Mesodermal cell (in vitro differentiated cells): ENCODE results near the gene LGALS9.
"Not testable (repeated sequence)": the region's sequence is repeated elsewhere in the genome, so short reads cannot be mapped to it uniquely, and the experiment has no call there.

Source experiments
- H3K27ac ChIP-seq: 2 replicates; pipeline ENCODE4 v1.7.0; 2013; ENCODE audit warnings: mild to moderate bottlenecking, low read depth, low read length, moderate library complexity; ENCODE audit not compliant: severe bottlenecking
- H3K36me3 ChIP-seq: 2 replicates; pipeline ENCODE4 v1.7.1; 2013; ENCODE audit warnings: mild to moderate bottlenecking, low read length, moderate library complexity; ENCODE audit not compliant: control insufficient read depth, insufficient read depth
- H3K4me1 ChIP-seq: one replicate; pipeline ENCODE4 v1.7.1; 2013; ENCODE audit warnings: mild to moderate bottlenecking, low read length; ENCODE audit not compliant: insufficient read depth, control insufficient read depth, poor library complexity, severe bottlenecking
- H3K4me3 ChIP-seq: 2 replicates; pipeline ENCODE4 v1.7.0; 2013; ENCODE audit warnings: low read length, control low read depth, mild to moderate bottlenecking; ENCODE audit not compliant: insufficient read depth, poor library complexity, severe bottlenecking; ENCODE audit errors: extremely low read depth
- H3K9me3 ChIP-seq: 2 replicates; pipeline ENCODE4 v1.7.1; 2013; ENCODE audit warnings: mild to moderate bottlenecking, low read length, moderate library complexity; ENCODE audit not compliant: control insufficient read depth
- WGBS, 2 experiments: methylation state at CpG; one replicate each; pipeline ENCODE4 v1.1.5; 2013; ENCODE audit warnings: missing lambda C conversion rate in 2 of 2; ENCODE audit not compliant: insufficient coverage in 2 of 2; 5-methylcytosine and 5-hydroxymethylcytosine counted together

The LGALS9 gene

DNA sequence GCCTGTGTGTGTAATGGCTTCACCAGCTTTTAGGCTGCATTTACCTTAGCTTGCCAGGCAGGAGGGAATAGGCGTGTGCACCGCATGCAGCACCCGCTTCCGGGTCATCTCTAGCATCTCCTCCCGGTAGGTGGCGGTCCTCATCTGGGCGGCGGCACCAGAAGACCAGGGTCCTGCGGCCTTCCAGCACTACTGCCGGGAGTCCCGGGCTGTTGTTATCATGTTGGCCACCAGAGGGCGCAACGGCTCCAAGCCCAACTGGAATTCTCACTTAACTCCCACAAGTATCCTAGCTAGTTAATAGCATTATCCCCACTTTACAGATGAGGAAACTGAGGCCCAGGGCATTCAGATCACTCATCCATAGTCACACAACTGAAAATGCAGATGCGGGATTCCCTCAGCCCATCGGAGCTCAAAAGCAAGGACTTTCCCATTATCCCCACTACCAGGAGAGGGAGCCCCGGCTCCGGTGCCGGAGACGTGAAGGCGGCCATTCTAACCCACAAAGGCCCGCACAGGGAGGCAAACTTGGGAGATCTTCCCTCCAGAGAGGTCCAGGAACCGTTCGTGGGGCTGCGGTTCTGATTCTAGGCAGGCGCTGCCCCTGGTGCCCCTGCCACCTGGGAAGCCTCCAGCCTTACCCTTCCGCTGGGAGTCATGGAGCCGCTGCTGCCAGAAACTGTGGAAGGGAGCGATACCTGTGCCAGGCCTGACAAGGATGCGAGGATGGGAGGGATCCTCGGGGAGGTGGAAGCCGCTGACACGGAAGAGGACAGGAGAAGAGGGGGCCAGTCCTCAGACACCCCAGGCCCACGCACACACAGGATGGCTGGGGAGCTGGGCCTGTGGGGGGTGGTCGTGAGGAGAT, 23.9 kb downstream of the LGALS9 start:
- H3K4me1 ChIP-seq = no peaks in the 10 kb centered on the region
- 37 to 42% methylated on average over 22 to 28 of the region's 34 CpGs for WGBS, 2 experiments
- no peaks in the 10 kb centered on the region for H3K9me3 ChIP-seq
- no peak overlapping the region for H3K4me3 ChIP-seq
- H3K36me3 ChIP-seq = no peaks in the 10 kb centered on the region
- H3K27ac ChIP-seq = no peak overlapping the region

DNA sequence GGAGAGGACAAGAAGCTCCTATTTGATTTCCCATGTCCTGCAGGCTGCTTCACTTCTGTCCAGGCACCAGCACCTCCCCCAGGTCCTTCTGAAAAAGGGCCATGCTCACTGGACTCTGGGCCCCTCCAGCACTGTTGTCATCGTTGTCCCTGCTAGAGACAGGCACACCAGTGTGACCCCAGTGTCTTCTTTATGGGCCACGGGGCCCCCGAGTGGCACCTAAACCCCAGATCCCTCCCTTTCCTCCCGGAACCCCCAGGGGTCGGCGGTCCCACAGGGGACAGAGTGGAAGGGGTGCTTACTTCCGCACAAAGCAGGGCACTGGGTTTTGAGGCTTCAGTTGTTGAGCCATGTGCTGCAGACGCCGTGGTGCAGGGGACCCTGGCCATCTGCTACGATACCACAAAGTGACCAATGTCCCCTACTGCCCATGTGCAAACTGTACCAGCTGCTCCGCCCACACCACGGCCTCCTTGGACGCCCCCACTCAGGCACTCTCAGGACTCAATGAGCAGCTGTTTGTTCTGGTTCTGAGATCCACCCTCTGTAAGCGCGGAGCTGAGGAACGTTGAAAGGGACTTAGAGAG, 24.6 kb downstream of the LGALS9 start:
- not testable (repeated sequence) for H3K9me3 ChIP-seq, H3K36me3 ChIP-seq, H3K27ac ChIP-seq, H3K4me3 ChIP-seq, H3K4me1 ChIP-seq
- 87 to 96% methylated on average over 10 to 15 of the region's 16 CpGs for WGBS, 2 experiments

DNA sequence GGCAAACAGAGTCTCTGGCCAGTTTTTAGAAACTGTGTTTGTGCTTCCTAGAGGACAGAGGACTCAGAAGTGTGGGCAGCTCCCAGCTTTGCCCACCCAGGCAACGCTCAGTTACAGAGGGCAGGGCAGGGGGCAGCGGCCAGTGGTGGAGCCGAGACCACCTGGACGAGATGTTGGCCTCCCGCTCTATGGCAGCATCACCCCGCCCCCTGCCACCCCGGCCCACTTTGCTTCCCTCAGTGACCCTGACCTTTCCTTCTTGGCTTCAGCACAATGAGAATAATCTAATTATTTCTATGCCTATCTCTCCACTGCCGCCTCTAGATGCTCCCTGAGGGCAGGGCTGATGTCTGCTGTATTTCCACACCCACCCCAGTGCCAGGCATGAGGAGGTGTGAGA, 25.6 kb downstream of the LGALS9 start:
- H3K27ac ChIP-seq, H3K9me3 ChIP-seq, H3K4me3 ChIP-seq, H3K4me1 ChIP-seq, H3K36me3 ChIP-seq: not testable (repeated sequence)
- 78 to 80% methylated on average over 5 to 6 of the region's 8 CpGs for WGBS, 2 experiments

DNA sequence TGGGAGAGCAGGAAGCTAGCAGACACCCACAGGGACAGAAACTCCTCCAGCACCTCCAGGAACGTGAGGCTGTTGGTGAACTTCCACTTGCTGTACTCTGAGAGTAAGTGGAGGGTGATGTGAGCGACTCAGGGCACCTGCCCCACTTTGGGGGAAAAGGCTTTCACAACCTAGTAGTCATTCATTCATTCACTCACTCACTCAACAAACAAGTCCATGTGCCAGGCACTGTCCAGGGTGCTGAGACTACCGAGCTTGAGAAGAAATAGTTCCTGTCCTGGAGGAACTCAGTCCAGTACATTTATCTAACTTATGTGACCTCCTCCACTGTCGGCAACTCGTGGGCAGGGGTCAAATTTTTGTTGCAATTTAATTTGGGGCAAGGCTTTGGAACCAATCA, 26.6 kb downstream of the LGALS9 start:
- Histone ChIP-seq H3K4me3 (no peak overlapping the region), H3K27ac (no peak overlapping the region), H3K9me3 (no peaks in the 10 kb centered on the region), H3K4me1 (no peaks in the 10 kb centered on the region), H3K36me3 (no peaks in the 10 kb centered on the region)
- WGBS, 2 experiments = 51 to 56% methylated on average over 1 to 3 of the region's 5 CpGs

DNA sequence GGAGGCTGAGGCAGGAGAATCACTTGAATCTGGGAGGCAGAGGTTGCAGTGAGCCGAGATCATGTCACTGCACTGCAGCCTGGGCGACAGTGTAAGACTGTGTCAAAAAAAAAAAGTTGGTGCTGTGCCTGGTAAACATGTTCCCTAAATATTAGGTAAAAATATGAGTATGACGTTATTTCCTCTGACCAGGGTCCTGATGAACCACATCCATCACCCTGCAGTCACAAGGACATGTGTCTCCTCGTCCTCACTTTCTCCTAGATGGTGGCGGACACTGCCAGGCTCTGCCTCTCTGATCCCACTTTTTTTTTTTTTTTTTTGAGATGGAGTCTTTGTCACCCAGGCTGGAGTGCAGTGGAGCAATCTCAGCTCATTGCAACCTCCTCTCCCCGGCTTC, 28.7 kb downstream of the LGALS9 start:
- Histone ChIP-seq H3K27ac (no peak overlapping the region), H3K4me3 (no peak overlapping the region), H3K9me3 (no peaks in the 10 kb centered on the region), H3K36me3 (no peaks in the 10 kb centered on the region), H3K4me1 (no peaks in the 10 kb centered on the region)
- WGBS, 2 experiments = 88 to 97% methylated on average over 3 of the region's 6 CpGs

DNA sequence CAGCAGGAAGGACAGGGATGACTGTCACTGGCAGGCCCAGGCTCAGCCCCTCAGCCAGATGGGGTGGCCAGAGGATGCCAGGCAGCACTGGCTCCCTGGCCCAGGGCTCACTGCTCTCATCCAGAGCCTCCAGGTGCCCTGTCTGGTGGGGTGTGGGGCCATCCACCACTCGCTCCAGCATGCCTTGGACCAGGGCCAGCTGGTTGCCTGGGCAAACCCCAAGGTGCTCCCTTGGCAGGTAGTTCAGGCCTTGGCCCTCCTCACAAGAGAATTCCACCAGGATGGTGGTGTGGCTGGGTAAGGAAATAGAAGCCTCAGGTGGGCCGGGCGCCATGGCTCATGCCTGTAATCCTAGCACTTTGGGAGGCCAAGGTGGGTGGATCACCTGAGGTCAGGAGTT, 29.4 kb downstream of the LGALS9 start:
- H3K4me1 ChIP-seq = no peaks in the 10 kb centered on the region

DNA sequence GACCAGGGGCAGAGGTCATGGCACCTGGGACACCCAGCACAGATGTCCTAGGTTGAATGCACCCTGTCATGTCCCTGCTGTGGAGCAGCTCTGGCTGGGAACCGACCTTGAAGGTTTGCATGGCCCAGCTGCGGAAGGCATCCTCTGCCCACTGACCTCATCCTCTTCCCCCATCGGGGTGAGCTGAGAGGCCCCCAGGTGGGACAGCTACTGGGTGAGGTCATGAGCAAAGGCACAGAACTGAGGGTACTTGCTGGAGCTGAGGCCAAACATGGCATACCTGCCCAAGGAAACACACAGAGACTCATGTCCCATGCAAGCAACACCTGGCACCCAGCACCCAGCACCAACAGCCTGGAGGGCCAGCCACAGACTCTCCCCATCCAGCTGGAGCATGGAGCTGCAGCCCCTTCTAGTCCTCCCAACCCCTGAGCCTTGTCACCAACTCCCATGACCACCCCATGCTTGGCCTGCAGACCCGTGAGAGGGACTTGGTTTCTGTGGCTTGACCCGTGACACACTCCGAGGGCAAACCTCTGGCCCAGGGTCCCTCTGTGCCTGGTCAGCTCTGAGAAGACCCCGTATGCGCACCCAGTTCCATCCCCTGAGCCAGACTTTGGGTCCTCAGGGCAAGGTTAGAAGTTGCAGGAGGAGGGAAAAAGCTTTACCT, 33.1 kb downstream of the LGALS9 start:
- no peaks in the 10 kb centered on the region for H3K4me1 ChIP-seq
- no peaks in the 10 kb centered on the region for H3K9me3 ChIP-seq
- no peaks in the 10 kb centered on the region for H3K36me3 ChIP-seq
- no peak overlapping the region for H3K4me3 ChIP-seq
- H3K27ac ChIP-seq = no peak overlapping the region
- 79 to 89% methylated on average over 5 to 7 of the region's 8 CpGs for WGBS, 2 experiments

More for the DNA sequence above, 29.4 kb downstream of the LGALS9 start:
- Histone ChIP-seq H3K4me3 (no peak overlapping the region), H3K9me3 (no peaks in the 10 kb centered on the region), H3K36me3 (no peaks in the 10 kb centered on the region), H3K27ac (no peak overlapping the region)
- WGBS, 2 experiments = 57 to 100% methylated on average over 1 of the region's 3 CpGs

DNA sequence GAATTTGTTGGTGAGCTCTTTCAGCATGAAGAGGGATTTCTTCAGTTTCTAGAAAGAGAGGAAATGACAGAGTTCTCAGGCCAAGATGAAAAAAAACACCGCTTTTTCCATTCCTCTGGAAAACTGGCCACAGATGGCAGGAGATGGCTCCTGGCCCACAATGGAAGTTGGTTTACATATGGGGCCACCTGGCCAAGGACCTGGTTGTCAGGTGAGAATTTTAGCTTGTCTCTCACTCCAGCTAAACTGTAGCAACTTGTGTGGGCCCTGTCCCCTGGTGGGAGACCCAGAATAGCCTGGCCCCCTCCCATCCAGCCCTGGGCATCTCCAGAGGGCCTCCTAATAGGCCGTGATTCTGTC, 33.6 kb downstream of the LGALS9 start:
- no peak overlapping the region for H3K4me3 ChIP-seq
- no peaks in the 10 kb centered on the region for H3K9me3 ChIP-seq
- H3K27ac ChIP-seq = no peak overlapping the region
- 78 to 93% methylated on average over 1 to 2 of the region's 2 CpGs for WGBS, 2 experiments
- H3K4me1 ChIP-seq = no peaks in the 10 kb centered on the region
- H3K36me3 ChIP-seq = no peaks in the 10 kb centered on the region

DNA sequence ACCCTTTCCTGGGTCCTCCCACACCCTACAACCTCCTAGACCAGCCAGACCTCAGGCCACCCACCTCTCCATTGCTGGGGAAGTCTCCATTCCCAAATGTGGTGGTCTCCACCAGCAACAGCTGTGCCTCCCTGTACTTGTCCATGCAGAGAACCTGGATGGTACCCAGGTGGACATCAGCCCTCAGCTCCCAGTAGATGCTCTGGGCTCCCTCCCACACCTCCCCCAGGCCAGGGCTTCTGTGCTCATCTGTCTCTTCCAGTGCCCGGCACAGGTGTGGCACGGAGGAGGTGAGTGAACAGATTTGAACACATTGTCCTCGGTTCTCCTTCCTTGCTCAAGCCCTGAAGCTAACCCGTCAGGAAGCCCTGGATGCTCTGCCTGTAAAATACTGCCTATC, 34.6 kb downstream of the LGALS9 start:
- Histone ChIP-seq H3K36me3 (no peaks in the 10 kb centered on the region), H3K4me3 (no peak overlapping the region), H3K9me3 (no peaks in the 10 kb centered on the region), H3K27ac (no peak overlapping the region), H3K4me1 (no peaks in the 10 kb centered on the region)
- WGBS, 2 experiments = 75 to 95% methylated on average over 2 to 3 of the region's 4 CpGs

DNA sequence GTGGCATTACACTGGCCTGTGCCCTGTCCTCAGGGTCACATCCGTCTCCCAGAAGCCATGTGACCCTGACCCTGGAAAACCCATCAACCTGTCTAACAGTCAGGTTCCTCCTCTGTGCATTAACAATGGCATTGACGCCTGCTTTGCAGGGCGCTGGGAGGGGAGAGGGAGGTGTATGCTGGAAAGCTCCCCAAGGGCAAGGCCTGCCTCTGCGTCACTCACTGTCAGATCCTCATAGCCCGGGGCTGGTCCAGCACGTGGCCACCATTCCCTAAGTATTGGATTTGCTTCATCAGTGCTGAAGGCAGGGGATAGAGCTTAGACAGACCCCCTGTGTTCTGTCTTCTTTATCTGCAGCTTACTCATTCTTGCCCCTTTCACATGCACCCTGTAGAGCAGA, 35.3 kb downstream of the LGALS9 start:
- not testable (repeated sequence) for H3K4me3 ChIP-seq, H3K9me3 ChIP-seq
- 79 to 80% methylated on average over 3 to 5 of the region's 6 CpGs for WGBS, 2 experiments

More for the DNA sequence above, 35.3 kb downstream of the LGALS9 start:
- not testable (repeated sequence) for H3K4me1 ChIP-seq, H3K27ac ChIP-seq, H3K36me3 ChIP-seq
